OCI-LY7 (cell line): ENCODE measurements around the gene TNIK. TPM values are rescaled to one million over a fixed set of nuclear protein-coding genes. Genes with fewer than 3 reads are reported as not detected.

ENCODE experiments used
- BruUV-seq: library from RNA; stranded (reverse); fragments of 400-500 nt; replicated peaks from 2 replicates; lab custom pipeline; 2021; lab: Mats Ljungman, UMichigan
- CTCF ChIA-PET: fragments of 300-600 bp; sonication (Branson Sonifier 250); formaldehyde crosslinking; loops from one replicate; lab custom pipeline; 2022; ENCODE audit warnings: antibody characterized with exemption; ENCODE audit not compliant: unreplicated experiment; lab: Charles Lee
- POLR2A ChIA-PET: fragments of 300-600 bp; sonication (Branson Sonifier 250); formaldehyde crosslinking; loops from one replicate; lab custom pipeline; 2022; ENCODE audit warnings: antibody characterized with exemption; lab: Charles Lee
- DNase-seq: peaks from one replicate; pipeline ENCODE4 v3.0.0-alpha.2; 2015; ENCODE audit warnings: low spot score
- H2AFZ ChIP-seq: fragments of 200-600 bp; sonication (generic), shearing (Covaris generic); 2 replicates; pipeline ENCODE4 v1.6.1; 2014; ENCODE audit warnings: mild to moderate bottlenecking, antibody characterized with exemption, low read length, moderate library complexity
- H3K27ac ChIP-seq: fragments of 200-600 bp; sonication (generic); 2 replicates; pipeline ENCODE4 v1.5.1; 2014; ENCODE audit warnings: mixed run types, low read depth, mild to moderate bottlenecking, moderate library complexity, low read length, inconsistent platforms; ENCODE audit not compliant: poor library complexity, severe bottlenecking
- H3K36me3 ChIP-seq: fragments of 200-600 bp; sonication (generic); 2 replicates; pipeline ENCODE4 v1.6.1; 2014; ENCODE audit warnings: mild to moderate bottlenecking, antibody characterized with exemption, low read length, moderate library complexity, mixed read lengths; ENCODE audit not compliant: insufficient read depth
- H3K4me1 ChIP-seq: fragments of 200-600 bp; sonication (generic); 2 replicates; pipeline ENCODE4 v1.5.1; 2014; ENCODE audit warnings: mild to moderate bottlenecking, low read length; ENCODE audit not compliant: insufficient read depth, poor library complexity, severe bottlenecking
- H3K4me2 ChIP-seq: fragments of 200-600 bp; sonication (generic); 2 replicates; pipeline ENCODE4 v1.6.1; 2014; ENCODE audit warnings: mild to moderate bottlenecking, low read length
- H3K4me3 ChIP-seq: fragments of 200-600 bp; sonication (generic); 2 replicates; pipeline ENCODE4 v1.5.1; 2014; ENCODE audit warnings: mild to moderate bottlenecking, low read depth, low read length; ENCODE audit not compliant: poor library complexity, severe bottlenecking
- H3K79me2 ChIP-seq: fragments of 200-600 bp; sonication (generic); 2 replicates; pipeline ENCODE4 v1.6.1; 2016; ENCODE audit warnings: low read depth, mild to moderate bottlenecking, low read length, moderate library complexity, mixed read lengths; ENCODE audit not compliant: insufficient read depth
- H3K9me2 ChIP-seq: fragments of 200-600 bp; sonication (generic); 2 replicates; pipeline ENCODE4 v1.6.1; 2016; ENCODE audit warnings: mild to moderate bottlenecking, low read length, mixed read lengths; ENCODE audit not compliant: insufficient read depth
- H3K9me3 ChIP-seq: fragments of 200-600 bp; sonication (generic); 2 replicates; pipeline ENCODE4 v1.6.1; 2014; ENCODE audit warnings: mild to moderate bottlenecking, mixed run types, low read length, mixed read lengths
- H4K20me1 ChIP-seq: fragments of 200-600 bp; sonication (generic); 2 replicates; pipeline ENCODE4 v1.6.1; 2014; ENCODE audit warnings: mild to moderate bottlenecking, antibody characterized with exemption, low read length, moderate library complexity, mixed read lengths; ENCODE audit not compliant: insufficient read depth
- CTCF ChIP-seq: fragments of 200-600 bp; sonication (generic); conservative IDR thresholded peaks from 2 replicates; pipeline ENCODE4 v1.5.1; 2014; ENCODE audit warnings: mild to moderate bottlenecking, antibody characterized with exemption, low read length, moderate library complexity, mixed read lengths
- EZH2phosphoT487 ChIP-seq: fragments of 200-600 bp; sonication (generic); IDR thresholded peaks from 2 replicates; pipeline ENCODE4 v1.6.1; 2018; ENCODE audit warnings: low read depth, borderline replicate concordance, mild to moderate bottlenecking, mixed run types, antibody characterized with exemption, low read length, moderate library complexity, mixed read lengths
- intact Hi-C: fragments of 100-400 bp; cut with micrococcal nuclease; formaldehyde crosslinking; loops from one replicate; pipeline ENCODE4 v1.10.0; 2022; ENCODE audit not compliant: unreplicated experiment
- total RNA-seq, 2 experiments: library from RNA; depleted of rRNA in 1 of 2; stranded (reverse); fragments of >200 nt in 1 of 2; shearing (Covaris generic) in 1 of 2; gene quantifications; 2 replicates each; pipeline ENCODE4 v1.2.3, GENCODE V29; 2014 to 2022

Gene TNIK
- total RNA-seq, 2 experiments from 2014 or later: not detected

DNA sequence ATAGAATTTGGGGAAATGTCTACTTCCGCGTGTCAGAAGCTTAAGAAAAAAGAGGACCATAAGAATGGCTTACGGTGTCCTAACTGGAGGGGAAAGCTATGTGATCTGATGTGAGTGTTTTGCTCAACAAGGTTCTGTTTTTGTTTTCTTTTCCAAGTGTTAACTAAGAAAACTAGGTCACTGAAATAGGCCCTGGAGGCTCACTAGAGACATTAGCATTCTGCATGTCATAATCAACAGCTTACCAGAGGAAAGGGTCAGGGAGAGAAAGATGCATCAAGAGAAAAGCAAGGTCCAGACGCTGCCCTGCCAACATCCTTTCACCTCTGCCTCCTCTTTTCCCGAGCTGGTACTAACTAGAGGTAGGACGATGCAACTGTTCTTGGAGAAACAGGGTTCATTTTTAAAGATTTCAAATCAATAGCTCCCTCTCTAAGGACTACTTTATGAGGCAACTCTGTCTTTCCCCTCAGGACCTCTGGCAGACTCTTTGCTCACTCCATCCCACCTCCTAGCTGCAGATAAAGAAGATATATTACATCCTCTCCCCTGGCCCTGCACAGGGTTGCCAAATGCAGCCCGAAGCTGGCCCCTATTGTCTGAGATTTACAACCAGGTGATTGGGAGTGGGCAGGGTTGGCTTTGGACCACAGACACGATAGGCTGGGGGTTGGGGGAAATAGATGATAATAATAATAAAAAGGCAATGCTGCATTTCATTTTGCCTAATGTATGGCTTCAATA, 223.8 kb downstream of the TNIK start:
- intact Hi-C loops: no loop called here
- H3K36me3 ChIP-seq: no peaks in the 10 kb centered on the region
- CTCF ChIA-PET: interaction anchor here (1.0 kb wide), 1 partner anchor 11 kb away, joined by 5 read pairs; no protein-coding TSS in a partner anchor
- H3K9me3 ChIP-seq: no peaks in the 10 kb centered on the region
- no peak overlapping the region for H3K4me2 ChIP-seq
- H2AFZ ChIP-seq: peak overlapping the region; percentile 51
- H3K79me2 ChIP-seq: no peaks in the 10 kb centered on the region
- DNase-seq: no peak
- H3K9me2 ChIP-seq: no peaks in the 10 kb centered on the region
- POLR2A ChIA-PET: interaction anchor here (0.5 to 1.3 kb wide), 5 partner anchors 13 to 567 kb away, joined by 3 to 4 read pairs (median 4); no protein-coding TSS in a partner anchor
- BruUV-seq: no TSS peak
- TF ChIP-seq CTCF: no peak
- no peak for TF ChIP-seq EZH2phosphoT487
- H3K4me1 ChIP-seq: peaks cover 9% of the 10 kb centered on the region
- no peak overlapping the region for H3K4me3 ChIP-seq
- no peaks in the 10 kb centered on the region for H4K20me1 ChIP-seq
- no peak overlapping the region for H3K27ac ChIP-seq

DNA sequence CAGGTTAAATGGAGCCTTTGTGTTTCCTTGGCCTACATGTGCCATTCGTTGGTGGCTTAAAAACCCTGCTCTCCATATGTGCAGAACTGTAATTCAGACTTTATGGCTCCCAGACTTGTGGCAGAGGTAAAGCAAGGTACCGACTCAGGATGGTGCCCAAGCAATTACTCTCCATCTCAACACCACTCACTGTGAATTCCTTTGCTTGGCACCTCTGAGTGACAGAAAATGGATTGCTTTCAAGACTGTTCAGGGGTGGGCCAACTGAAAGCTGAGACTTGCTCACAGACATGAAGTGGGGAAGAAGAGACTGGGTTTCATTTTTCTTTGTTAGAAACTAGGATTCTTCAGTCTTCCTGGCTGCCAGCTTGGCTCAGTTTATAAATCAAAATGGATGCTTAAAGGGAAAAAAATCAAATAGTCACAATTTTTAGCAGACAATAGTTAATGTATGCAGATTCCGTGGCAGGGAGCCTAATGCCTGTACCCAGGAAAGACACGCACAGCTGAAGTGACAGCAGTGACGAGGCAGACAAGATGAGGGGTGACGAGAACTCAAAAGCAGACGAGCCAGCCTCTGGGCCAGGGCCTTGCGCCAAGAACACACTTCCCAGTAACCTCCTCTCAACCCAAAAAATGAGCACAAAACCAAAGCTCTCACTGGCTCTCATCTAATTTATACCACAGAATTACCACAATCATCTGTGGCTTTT, 225.8 kb downstream of the TNIK start:
- no TSS peak for BruUV-seq
- CTCF ChIA-PET: no interaction called here

More for the DNA sequence above, 225.8 kb downstream of the TNIK start:
- H3K4me3 ChIP-seq: no peak overlapping the region
- no peaks in the 10 kb centered on the region for H3K36me3 ChIP-seq
- no peak overlapping the region for H2AFZ ChIP-seq
- no peaks in the 10 kb centered on the region for H3K79me2 ChIP-seq
- H4K20me1 ChIP-seq: no peaks in the 10 kb centered on the region
- H3K27ac ChIP-seq: no peak overlapping the region
- intact Hi-C loops: no loop called here
- H3K9me2 ChIP-seq: no peaks in the 10 kb centered on the region
- POLR2A ChIA-PET: no interaction called here
- TF ChIP-seq CTCF (no peak), EZH2phosphoT487 (no peak)
- DNase-seq: no peak
- no peaks in the 10 kb centered on the region for H3K9me3 ChIP-seq
- no peak overlapping the region for H3K4me2 ChIP-seq
- no peaks in the 10 kb centered on the region for H3K4me1 ChIP-seq
